ENCODE measurements around the gene PTPRM.

DNA sequence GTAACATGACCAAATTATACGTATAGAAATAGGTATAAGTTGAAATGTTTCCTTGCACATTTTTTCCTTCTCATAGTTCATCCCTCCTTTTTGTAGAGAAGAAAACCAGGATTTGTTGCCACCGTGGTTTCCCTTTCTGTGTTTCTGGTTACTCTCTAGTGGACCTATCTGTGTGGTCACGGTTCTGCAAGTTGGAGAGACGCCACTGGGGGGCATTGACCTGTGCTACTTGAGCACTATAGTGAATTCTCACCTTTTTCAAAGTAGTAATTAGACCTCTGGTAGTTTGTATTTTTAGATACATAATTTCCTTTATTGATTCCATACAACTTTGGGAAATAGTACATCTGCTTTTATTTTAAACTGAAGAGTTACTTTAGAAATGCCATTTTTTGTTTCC, 444.8 kb downstream of the PTPRM start:
- TF ChIP-seq, protein P1, sequence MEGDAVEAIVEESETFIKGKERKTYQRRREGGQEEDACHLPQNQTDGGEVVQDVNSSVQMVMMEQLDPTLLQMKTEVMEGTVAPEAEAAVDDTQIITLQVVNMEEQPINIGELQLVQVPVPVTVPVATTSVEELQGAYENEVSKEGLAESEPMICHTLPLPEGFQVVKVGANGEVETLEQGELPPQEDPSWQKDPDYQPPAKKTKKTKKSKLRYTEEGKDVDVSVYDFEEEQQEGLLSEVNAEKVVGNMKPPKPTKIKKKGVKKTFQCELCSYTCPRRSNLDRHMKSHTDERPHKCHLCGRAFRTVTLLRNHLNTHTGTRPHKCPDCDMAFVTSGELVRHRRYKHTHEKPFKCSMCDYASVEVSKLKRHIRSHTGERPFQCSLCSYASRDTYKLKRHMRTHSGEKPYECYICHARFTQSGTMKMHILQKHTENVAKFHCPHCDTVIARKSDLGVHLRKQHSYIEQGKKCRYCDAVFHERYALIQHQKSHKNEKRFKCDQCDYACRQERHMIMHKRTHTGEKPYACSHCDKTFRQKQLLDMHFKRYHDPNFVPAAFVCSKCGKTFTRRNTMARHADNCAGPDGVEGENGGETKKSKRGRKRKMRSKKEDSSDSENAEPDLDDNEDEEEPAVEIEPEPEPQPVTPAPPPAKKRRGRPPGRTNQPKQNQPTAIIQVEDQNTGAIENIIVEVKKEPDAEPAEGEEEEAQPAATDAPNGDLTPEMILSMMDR (IDR thresholded peaks at IDR 0.05; ENCODE audit: borderline replicate concordance, extremely low read depth, low read length, poor library complexity, severe bottlenecking) = no peak
- no peak for TF ChIP-seq EZH2 (IDR thresholded peaks at IDR 0.05; ENCODE audit: borderline replicate concordance, low read depth, low read length, severe bottlenecking)

Data from DND-41 (cell line).